ENCODE measurements around the gene ZMYND12.
A peak's percentile ranks its signal among the peaks of the same experiment; 100 is the strongest.
"Not testable (repeated sequence)": the region's sequence is repeated elsewhere in the genome, so short reads cannot be mapped to it uniquely, and the experiment has no call there.

The ZMYND12 gene, protein sequence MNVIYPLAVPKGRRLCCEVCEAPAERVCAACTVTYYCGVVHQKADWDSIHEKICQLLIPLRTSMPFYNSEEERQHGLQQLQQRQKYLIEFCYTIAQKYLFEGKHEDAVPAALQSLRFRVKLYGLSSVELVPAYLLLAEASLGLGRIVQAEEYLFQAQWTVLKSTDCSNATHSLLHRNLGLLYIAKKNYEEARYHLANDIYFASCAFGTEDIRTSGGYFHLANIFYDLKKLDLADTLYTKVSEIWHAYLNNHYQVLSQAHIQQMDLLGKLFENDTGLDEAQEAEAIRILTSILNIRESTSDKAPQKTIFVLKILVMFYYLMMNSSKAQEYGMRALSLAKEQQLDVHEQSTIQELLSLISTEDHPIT

DNA sequence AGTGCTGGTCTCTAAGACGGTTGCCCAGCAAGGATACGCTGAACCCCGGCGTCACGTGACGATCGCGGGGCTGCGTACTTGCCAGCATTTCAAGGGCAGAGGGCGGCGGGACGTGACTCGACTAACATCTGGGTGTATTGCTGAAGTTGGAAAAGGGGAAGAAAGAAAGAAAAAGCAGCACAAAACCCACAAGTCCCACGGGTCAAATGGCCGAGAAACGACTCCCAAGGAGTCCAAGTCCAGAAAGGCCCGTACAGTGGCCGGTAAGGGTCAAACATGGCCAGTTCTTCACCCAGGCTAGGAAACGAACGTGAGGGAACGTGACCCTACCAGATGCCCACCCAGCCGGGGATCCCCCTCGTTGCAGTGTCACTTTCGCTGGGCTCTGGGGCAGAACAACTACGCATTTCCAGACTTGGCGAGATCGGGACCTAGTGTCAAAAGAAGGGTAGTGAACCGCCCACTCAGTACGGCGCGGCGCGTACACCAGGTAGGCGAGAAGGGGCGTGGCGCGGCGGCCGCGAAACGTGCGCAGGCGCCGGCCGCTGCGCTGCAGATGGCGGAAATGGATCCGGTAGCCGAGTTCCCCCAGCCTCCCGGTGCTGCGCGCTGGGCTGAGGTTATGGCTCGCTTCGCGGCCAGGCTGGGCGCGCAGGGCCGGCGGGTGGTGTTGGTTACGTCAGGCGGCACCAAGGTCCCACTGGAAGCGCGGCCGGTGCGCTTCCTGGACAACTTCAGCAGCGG is at the start of gene ZMYND12, which contains the start of gene PPCS:
TSS of gene ZMYND12 (minus strand) at position 13 of the 744 bp plus-strand sequence. CDS start 25 bp downstream, outside the sequence.
TSS of gene PPCS (plus strand) at position 534 of the 744 bp plus-strand sequence. CDS start at position 557, 23 bp downstream.
- peak; percentile 81 for DNase-seq

DNA sequence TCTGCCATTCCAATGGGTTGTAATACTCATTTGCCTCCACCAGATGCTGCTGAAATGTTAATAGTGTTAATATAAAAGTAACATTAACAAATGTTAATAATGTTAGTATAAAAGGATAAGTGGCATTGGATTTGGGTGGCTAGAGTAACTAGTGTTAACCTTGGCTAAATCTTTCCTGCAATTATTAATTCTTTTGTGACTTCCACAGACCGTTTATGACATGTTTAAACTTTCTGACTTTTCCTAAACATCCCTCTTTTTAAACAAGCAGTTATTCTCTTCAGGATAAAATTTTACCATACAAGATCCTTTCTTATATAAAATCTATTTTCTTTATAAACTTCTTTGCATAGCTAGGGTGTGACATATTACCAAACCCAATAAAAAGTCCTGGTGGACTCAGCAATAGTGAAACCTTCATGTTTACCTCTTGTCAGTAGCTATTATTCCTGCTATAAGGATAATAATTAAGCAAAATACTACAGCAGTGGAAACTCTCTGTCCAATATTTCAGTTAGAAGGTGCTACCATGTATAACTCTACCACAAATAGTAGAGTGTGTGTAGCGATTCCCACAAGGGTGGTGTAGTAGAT is 48.8 kb upstream of the ZMYND12 start:
- peak; percentile 7 for DNase-seq

DNA sequence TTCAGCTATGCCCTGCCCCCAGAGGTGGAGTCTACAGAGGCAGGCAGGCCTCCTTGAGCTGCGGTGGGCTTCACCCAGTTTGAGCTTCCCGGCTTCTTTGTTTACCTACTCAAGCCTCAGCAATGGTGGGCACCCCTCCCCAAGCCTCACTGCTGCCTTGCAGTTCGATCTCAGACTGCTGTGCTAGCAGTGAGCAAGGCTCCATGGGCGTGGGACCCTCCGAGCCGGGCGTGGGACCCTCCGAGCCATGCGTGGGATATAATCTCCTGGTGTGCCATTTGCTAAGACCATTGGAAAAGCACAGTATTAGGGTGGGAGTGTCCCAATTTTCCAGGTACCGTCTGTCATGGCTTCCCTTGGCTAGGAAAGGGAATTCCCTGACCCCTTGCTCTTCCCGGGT is 46.2 kb upstream of the ZMYND12 start:
- not testable (repeated sequence) for DNase-seq

DNA sequence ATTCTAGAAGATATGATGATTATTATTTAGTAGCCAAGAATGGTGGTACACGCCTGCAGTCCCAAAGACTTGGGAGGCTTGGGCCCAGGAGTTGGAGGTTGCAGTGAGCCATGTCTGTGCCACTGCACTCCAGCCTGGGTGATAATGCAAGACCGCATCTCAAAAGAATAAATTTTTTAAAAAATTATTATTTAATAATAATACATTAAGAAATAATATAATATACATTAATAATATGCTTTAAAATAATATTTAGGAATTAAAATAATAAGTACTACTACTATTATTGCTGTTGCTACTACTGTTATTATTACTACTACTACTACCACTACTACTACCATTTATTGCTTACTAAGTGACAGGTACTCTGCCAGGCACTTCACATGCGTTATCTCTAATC is 34.4 kb upstream of the ZMYND12 start:
- DNase-seq: no peak

DNA sequence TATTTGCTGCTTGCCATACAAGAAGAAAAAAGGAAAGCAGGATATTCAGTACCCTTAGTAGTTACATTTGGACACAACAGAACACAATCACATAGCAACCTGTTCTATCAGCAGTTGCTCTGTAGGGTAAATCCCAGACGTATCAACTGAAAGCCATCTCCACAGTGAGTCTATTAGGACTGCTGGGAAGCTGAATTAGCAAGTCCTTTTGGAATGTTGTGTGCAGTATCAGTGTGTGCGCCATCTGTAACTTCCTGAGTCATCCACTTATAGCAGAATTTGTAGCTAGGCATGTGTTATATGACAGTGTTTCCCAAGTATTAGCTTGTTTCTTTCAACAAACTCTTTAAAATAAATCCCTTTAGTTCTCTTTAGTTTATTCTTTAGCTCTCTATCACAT is 28.6 kb upstream of the ZMYND12 start:
- peak; percentile 95 for DNase-seq

DNA sequence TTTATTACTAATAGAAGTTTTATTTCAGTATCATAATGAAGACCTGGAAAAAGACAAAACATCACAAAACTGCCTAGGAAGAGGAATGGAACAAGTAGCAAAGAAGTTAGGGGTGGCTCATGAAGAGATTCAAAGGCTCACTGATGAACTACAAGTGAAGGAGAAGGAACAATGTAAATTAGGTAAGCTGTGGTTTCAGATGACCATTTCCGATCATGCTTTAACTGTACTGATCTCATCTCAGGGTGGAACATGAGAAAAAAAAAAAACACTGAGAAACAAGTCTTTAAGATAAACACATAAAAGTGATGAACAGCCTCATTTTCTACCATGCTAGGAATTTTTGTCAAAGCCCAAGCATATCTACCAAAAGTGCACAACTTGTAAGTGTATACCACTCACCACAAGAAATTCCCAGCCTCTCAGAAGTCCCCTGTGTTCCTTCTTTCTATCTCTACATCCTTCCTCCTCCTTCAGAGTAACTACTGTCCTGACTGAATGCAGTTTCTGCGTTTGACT is 26.9 kb upstream of the ZMYND12 start:
- DNase-seq: no peak

DNA sequence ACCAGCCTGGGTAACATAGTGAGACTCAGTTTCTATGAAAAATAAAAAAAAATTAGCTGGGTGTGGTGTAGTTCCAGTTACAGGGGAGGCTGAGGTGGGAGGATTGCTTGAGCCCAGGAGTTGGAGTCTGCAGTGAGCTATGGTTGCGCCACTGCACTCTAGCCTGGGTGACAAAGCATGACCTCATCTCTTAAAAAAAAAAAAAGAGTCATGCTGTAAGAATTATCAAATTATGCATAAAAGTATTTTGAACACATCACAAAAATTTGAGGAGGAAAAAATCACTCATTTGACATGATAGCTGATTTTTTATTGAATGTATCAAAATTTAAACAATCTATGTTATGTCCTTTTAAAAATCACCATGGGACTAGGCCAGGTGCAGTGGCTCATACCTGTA is 25.1 kb upstream of the ZMYND12 start:
- peak; percentile 30 for DNase-seq

DNA sequence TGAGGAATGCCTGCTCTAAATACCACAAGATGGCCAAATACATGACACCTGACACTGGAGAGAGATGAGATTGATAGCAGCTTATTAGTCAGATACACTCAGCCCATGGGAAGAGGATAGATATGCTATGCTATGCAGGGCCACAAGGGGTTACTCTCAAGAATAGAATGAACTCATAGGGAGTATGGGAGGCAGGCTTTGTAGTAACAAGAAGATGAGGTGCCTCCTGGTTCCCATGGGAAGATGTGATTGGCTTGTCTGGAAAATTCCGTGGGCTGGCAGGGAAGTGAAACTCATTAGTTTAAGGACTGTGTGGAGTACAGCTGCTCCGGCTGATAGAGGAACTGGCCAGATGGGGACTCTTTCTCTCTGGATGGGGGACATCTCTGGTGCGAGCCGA is 23.8 kb upstream of the ZMYND12 start:
- DNase-seq: peak; percentile 85

DNA sequence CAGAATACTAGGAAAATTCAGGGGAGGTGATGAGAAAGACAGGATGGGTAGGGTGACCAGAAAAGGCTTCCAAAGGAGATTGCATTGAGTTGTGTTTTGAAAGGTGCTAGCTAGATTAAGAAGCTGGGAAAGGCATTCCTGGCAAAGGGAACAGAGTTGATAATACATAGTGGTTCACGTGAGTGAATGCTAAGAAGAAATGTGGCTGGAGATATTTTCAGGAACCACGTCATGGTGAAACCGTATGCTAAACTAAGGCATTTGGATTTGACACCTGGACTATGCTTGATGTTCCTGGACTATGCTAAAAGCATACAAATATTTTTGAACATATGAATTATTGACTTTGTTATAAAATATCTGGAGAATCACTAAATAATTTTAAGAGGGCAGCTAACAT is 22.0 kb upstream of the ZMYND12 start:
- DNase-seq: no peak

DNA sequence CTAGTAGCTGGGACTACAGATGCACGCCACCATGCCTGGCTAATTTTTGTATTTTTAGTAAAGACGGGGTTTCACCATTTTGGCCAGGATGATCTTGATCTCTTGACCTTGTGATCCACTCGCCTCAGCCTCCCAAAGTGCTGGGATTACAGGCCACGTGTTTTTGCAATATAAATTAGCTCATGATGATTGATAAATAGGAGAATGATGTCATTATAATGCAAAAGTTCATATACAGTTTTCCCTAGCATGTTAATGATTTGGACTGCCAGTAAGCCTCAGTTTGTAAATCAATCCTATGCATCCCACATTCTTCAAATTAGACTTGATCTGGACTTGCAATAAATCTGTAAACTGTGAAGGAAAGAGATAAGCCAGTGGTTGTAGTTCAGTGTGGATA is 21.5 kb upstream of the ZMYND12 start:
- DNase-seq: not testable (repeated sequence)

DNA sequence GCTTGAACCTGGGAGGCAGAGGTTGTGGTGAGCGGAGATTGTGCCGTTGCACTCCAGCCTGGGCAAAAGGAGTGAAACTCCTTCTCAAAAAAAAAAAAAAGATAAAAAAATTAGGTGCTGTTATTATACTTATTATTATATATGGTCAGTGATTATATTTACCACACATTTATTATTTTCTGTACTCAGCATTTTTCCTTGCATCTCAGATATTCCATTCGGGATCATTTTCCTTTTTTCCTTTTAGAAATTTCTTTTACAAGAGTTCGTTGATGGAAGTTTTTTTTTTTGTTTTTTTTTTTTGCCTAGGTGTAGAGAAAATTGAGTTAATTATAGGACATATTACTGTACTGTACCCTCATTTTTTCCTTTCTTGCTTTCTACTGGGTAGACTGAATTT is 20.8 kb upstream of the ZMYND12 start:
- no peak for DNase-seq

DNA sequence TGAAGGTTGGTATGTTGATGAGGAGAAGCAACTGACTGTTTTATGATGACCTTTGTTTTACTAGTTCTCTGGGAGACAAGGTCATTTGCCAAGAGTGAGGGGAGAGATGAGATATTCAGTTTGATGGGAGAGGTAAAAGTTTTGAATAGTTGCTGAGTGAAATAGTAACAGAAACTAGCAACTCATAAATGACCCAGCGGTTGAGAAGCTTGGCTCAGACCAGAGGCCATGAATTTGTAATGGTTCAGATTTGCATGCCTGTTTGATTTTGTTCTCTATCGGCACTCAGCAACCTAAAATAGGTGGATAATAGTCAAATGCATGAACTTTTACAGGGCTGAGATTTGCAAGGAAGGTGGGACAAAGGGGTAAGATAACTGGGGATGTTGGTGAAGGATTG is 13.9 kb upstream of the ZMYND12 start:
- no peak for DNase-seq

DNA sequence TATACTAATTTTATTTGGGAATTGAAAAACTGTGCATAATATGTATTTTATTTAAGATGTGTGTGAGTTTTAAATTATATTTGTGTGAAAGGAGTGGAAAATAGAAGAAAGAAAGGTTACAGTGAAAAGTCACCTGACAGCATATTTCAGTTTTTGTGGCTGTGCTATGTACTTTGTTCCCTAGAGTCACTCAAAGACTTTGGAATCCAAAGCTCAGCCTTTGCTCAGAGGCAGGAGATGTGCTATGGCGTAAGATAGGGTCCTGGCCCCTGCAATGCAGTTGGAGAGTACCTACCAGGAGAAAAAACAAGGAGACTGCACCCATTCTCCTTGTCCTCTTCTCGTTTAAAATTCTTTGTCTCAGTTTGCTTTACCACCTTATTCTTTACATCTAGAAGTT is 10.2 kb upstream of the ZMYND12 start:
- DNase-seq: no peak

DNA sequence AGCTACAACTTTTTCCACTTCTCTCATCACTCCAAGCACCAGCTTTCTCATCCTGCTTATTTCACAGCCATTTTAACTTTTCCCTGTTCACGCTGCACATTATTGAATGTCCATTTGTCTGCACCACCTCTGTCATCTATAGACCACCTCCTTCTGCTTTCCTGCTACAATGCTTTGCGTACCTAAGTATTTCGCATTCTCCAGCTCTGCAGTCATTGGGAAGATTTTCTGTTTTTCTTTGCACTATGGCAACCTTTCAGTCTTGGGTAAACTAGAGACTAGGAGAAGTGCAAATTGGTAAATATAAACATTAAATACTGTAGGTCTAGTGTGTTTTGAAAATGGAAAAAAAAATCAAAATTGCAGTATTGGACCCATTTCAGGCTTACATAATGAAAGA is 8.1 kb upstream of the ZMYND12 start:
- DNase-seq: no peak

DNA sequence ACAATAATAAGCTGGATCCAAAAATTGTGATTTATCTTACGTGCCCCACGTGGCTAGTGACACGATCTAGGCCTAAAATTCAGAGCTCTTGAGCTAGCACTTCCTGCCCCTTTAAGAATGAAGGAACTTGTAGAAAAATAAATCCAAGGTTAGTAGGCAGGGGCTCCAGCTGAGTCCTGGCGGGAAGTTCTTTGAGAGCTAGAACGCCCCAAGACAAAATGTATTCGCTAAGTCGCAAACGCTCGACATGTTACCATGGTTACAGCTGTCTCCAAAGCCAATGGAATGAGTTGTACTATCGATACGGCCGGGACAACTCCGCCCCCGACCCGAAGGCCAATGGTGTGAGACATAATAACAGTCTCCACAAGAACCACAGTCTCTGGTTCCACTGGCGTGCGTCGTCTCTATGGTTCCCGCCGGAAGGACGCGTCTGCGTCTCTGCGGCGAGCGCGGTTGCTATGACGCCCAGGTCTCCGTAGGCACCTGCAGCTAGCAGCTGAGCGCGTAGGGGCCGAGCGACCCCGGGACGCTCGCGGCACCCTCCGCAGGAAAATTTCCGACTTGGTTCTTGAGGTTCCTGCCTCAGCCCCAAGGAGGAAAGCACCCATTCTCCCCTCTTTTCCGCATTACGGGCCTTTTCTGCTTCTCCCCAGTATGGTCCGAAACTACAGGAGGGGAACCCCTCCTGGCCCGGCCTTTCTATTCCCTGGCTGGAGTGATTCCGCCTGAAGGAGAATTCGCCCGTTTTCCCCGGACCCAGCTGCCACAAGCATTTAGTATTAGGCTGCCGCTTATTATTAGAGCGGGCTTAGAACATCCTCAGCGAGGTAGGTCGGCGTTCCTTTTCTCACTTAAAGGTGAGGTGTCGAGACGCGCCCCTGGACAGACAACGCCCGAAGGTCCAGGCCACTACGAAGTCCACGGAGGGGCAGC is 7.3 kb upstream of the ZMYND12 start, which contains the start of gene CCDC30:
TSS of gene CCDC30 (plus strand) at position 459 of the 936 bp plus-strand sequence. CDS start 17,266 bp downstream, outside the sequence.
- peak; percentile 97 for DNase-seq

DNA sequence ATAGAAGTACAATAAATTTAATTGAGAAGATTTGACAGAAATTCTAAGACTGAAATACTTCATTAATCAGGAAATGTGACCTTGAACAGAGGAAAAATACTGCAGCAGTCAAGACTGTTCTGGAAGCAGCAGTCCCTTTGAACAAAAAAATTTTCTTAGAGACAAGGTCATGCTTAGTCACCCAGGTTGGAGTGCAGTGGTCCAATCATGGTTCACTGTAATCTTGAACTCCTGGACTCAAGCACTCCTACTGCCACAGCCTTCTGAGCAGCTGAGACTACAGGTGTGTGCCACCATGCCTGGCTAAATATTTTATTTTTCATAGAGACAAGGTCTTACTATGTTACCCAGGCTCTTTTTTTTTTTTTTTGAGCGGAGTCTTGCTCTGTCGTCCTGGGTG is 5.4 kb upstream of the ZMYND12 start:
- no peak for DNase-seq

DNA sequence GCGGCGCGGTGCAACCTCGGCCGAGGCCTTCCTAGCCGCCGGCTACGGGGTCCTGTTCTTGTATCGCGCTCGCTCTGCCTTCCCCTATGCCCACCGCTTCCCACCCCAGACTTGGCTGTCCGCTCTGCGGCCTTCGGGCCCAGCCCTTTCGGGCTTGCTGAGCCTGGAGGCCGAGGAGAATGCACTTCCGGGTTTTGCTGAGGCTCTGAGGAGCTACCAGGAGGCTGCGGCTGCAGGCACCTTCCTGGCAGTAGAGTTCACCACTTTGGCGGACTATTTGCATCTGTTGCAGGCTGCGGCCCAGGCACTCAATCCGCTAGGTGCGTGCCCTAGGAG is 900 bp upstream of the ZMYND12 start:
- peak; percentile 17 for DNase-seq

DNA sequence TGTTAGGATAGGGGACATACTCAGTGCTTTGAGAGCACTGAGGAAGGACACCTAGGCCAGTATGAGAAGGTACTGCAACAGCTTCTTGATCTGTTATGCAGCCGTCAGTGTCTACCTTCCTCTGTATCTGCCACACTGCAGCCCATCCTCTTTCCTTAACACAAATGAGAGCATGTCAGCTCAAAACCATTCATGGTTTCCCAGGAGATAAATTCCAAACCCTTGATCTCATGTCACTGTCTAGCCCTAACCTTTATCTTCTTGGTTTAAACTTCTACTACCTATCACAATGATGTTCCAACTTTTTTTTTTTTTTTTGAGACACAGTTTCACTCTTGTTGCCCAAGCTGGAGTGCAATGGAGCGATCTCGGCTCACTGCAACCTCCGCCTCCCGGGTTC is 1.4 kb downstream of the ZMYND12 start:
- DNase-seq: peak; percentile 13

DNA sequence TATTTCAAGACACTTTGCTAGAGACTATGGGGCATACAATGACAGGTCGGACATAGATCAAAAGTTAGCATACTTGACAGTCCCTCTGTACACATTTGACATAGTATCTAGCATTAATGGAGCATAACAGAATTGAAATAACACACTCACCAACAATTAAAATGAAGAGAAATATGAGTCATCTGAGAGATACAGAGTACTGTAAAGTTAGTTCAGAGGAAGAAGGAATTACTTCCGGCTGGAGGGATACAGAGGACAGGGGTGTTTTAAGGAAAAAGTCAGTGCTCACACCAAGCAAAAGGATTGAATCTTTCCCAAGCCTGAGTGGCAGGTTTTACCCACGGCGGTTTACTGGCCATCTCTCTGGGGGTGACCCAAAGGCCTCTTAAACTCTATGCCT is 2.4 kb downstream of the ZMYND12 start:
- no peak for DNase-seq

DNA sequence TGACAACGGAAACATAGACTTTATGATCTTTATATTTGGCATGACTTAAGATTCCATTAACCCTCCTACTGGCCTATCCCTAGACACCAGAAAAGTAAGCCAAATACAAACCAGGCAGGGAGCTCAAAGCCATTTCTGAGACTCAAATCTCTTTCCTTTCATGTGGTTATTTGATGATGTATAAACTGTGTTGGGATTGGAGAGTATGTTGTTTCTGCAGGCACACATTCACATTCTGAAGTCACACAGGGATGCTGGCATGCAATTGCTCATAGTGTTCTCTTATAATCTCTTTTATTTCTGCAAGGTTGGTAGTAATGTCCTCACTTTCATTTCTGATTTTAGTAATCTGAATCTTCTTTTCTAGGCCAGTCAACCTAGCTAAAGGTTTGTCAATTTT is 5.8 kb downstream of the ZMYND12 start:
- no peak for DNase-seq

DNA sequence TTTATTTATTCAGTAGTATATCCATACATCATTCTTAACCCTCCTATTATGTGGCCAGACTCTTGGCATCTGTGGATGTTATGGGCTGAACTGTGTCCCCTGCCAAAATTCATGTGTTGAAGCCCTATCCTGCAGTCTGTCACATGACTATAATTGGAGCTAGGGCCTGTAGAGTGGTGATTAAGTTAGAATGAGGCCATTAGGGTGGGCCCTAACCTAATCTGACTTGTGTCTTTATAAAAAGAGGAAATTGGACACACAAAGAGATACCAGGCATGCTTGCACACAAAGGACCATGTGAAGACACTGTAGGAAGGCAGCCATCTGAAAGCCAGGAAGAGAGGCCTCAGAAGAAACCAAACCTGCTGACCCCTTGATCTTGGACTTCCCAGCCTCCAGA is 6.6 kb downstream of the ZMYND12 start:
- no peak for DNase-seq

DNA sequence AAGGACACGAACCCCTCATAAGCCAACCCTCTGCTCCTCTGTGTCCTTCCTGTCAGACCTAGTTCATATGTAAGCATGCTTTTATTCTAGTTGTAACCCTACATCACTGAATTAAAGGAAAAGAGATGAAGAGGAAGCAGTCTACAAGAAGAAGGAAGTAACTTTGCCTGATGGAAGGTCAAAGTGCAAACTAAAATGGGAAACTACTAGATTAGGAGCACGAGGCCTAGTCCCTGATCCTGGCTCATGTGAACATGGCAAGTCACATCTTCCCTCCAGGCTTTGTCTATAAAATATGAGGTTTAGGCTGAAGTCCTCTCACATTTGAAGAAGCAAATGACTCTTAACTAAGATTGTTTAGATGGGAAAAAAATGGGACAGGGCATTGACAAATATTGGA is 13.2 kb downstream of the ZMYND12 start:
- DNase-seq: no peak
